HG02759 (cell line): Measurements from ENCODE around the gene GMPR2.
"Not testable (repeated sequence)": the region's sequence is repeated elsewhere in the genome, so short reads cannot be mapped to it uniquely, and the experiment has no call there.

ENCODE experiments used
- ATAC-seq: cut with Tn5 transposase; IDR thresholded peaks from one replicate; pipeline ENCODE4 v1.9.1; 2021; ENCODE audit warnings: mild to moderate bottlenecking, moderate library complexity; ENCODE audit not compliant: unreplicated experiment

GMPR2 gene

DNA sequence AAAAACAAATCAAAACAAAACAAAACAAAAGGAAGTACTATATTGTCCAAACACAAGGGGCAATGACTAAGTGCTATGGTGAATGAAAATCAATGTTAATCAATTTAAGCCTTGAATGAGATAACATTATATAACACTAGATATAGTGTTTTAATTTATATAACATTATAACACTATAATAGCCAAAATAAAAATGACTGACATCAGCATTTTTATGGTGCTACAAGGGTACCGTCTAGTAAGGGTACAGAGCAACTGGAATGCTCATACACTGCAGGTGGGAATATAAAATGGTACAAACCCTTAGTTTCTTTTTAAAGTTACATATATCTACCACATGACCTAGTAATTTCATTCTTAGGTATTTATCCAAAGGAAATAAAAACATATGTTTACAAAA is 6.3 kb upstream of the GMPR2 start:
- ATAC-seq = no peak

GRCh38 chr14:24228902-24229301 is 3.8 kb upstream of the GMPR2 start:
- ATAC-seq = no peak

GRCh38 chr14:24231263-24232120 is 1.2 kb upstream of the GMPR2 start:
- peak; percentile 3 for ATAC-seq

DNA sequence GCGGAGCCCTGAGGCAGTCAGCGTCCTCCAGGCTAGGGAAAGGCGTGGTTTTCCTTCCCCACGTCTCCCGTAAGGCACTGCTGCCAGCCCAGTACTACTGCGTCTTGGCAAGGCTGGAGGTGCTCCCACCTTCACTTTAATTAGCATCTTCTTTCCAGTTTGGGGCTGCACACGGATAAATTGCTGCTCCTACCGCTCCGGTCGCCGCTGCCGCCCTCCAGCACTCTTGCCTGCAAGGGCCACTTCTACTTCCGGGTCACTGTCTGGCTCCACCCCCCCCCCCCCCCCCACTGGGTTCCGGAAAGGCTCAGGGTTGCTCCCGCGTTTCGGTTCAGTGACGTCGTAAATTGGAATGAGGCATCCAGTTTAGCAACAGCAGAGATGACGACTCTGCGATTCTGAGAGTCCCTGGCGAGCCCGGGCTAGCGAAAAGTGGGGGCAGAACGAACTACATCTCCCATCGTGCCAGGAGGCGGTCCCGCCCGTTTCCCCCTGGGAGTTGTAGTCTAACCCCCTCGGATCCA is 546 bp upstream of the GMPR2 start, which contains the start of gene NEDD8:
Gene NEDD8 (minus strand): TSS at position 247 of the 524 bp plus-strand sequence. CDS start 100 bp downstream, at position 147.
- peak; percentile 80 for ATAC-seq

GRCh38 chr14:24233538-24233866 is 773 bp downstream of the GMPR2 start:
- ATAC-seq = no peak

DNA sequence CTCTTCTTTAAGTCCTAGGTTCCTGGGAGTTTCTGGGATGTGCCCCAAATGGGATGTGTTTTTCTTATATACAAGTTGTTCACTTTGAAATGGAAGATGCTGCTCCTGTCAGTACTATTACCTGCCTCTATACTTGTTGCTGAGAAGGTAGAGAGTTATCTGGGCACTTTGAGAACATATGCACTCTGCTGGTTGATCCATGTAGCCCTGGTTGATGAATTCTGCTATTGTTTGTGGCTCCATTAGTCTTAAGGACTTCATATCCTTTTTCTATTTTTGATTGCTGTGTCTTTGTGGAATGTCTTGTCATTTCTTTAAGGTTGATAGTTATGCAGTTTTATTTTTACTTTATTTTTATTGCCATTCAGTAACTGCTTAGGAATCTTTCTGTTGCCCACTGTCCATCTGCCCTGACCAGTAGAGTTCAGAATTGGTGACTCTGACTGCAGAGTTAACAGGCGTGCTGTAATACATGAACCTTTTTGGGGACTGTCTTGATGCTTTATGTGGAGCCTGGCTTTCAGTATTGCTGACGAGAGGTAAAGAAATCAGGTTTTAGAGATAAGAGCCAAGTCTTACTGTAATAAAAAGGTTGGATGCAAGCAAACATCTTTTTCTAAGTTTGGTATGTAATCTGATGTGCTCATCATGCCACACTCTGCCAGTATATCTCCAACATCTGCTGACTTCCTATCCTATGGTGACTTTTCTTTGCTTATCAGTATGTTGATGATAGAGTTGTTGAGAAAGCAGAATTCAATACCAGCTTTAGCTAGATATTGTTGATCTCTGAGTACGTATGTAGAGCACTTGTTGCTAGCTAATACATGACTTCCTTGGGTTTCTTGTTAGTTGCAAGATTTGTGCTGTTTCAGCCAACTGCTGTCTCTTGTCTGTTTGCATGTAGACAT is 1.6 kb downstream of the GMPR2 start:
- no peak for ATAC-seq

GRCh38 chr14:24235804-24236688 is 3.3 kb downstream of the GMPR2 start:
- ATAC-seq = no peak

DNA sequence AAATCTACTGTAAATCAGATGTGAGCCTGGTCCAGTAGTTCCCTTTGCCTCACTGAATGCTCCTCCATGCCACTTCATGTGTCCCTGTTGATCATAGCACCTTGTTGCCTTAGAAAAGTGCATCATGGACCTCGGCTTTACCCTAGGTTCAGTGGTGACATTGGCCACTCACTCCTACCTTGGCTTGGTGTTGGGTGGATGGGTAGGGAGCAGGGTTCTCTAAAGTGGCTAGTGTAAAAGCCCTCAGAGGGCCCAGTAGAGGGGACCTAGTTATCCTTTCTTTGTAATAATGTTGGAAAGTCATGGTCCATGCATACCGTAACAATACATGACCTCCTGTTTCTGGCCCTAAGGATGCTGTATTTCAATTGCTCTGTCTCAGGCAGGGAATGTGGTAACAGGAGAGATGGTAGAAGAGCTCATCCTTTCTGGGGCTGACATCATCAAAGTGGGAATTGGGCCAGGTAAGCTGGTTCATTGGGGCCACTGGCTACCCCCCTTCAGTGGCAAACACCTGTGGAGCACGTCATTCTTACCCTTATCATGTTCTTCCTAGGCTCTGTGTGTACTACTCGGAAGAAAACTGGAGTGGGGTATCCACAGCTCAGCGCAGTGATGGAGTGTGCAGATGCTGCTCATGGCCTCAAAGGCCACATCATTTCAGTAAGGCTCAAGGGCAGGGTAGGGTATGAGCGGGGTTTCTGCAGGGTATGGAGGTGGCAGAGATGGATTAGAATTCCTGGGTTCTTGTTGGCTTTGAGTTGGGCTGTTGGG is 4.1 kb downstream of the GMPR2 start:
- ATAC-seq = no peak

DNA sequence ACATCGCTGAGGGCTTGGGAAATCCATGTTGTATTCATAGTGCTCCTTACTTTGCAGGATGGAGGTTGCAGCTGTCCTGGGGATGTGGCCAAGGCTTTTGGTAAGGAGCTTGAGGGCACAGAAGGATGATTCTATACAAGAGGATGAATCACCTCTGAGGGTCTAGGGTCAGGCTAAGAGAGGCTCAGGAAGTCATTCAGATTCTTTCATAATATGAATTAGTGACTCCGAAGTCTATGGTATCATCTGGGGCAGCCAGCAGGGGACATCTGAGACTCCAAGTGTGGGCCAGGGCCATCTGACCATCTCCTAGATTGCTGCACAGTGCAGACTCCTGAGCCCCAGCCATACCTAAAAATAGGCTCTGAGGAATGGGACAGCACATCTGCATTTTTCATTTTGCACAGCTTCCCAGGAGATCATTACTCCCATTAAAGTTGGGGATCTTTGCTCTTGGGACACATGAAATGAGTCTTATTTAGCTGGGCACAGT is 4.8 kb downstream of the GMPR2 start:
- no peak for ATAC-seq

- no peak for ATAC-seq
These were observed 5.4 kb downstream of the GMPR2 start for GRCh38 chr14:24238123-24238522.

GRCh38 chr14:24238527-24239037 is 5.9 kb downstream of the GMPR2 start:
- no peak for ATAC-seq

DNA sequence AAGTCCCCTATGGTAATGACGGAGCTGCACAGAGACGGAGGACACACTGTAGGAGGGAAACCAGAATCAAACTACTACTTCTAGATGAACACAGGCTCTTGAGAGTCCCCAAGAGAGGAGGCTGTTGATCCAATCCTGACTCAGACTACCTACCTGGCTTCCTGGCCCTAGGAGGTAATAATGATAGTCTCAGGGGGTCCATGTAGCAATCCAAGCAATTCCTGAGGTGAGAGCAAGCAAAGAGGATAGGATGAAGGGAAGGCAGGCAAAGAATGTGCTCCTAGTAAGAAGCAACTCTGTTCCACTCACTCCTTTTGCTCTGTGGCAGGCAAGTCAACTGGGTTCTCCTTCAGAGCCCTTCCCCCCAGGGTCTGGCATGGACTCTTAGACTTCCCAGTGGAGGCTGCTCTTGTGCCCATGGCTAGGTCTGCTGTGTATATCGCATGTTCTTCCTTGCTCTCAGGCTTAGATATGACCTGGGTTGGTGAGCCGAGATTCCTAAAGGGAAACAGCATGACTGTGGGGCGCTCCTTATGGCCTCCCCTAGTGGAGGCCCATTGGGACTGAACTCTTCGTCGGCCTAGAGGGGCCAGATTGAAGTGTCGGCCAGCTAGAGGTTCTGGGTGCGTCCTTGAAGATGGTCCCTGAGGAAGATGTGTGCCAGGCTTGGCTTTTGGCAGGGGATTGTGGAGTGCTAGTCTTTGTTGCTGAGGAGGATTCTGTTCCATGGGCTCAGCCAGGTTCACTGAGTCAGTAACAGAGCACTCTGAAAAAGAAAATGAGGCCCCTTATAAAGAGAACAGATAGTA is 7.6 kb downstream of the GMPR2 start:
- ATAC-seq = no peak

DNA sequence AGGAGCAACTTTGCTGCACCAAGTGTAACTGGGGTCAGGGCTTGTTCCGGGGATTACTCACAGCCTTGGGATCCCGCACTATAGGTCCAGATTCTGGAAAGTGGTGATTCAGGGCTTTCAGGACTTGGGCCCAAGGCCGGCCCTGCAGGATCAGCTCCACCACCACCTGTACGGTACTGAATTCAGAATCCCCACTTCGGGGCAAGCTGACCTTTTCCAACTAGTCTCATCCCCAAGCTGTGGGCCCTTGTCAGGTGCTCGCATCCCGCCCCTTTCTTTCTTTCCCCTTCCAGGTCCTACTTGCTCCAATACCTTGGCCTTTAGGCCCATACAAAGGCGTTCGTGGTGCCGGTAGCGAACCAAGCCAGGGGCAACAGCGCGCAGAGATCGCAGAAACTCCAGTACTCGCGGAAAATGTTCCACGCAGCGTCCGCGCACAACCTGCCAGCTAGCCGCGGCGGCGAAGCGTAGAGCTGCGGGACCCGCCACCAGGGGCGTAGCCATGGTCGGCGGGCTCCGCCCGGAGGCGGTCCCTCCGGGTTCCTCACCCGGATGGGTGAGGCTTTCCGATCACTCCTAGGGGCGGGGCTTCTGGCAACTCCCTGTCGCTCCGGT is 9.2 kb downstream of the GMPR2 start:
- peak; percentile 80 for ATAC-seq

GRCh38 chr14:24243336-24243836 is 10.7 kb downstream of the GMPR2 start:
- ATAC-seq = no peak

- ATAC-seq = not testable (repeated sequence)
These were observed 12.6 kb downstream of the GMPR2 start for GRCh38 chr14:24245350-24245749.

GRCh38 chr14:24246765-24247212 is 14.1 kb downstream of the GMPR2 start:
- no peak for ATAC-seq

GRCh38 chr14:24247422-24247821 is 14.7 kb downstream of the GMPR2 start:
- no peak for ATAC-seq
